ENCODE data around the gene LGALS12. TPM values are rescaled to one million over a fixed set of nuclear protein-coding genes. Genes with fewer than 3 reads are reported as not detected.

The LGALS12 gene
- total RNA-seq, 6 experiments from 2014 or later = not detected

- Mint-ChIP-seq H3K27ac (no peak overlapping the region), H3K9me3 (no peaks in the 10 kb centered on the region), H3K4me1 (ENCODE audit: low read depth) (peaks cover 5% of the 10 kb centered on the region; the same call in 1 of the 2 replicates), H3K27me3 (ENCODE audit: insufficient read depth) (peaks cover 51% of the 10 kb centered on the region), H3K36me3 (ENCODE audit: low read depth) (no peaks in the 10 kb centered on the region), H3K4me3 (no peak overlapping the region)
- no peak for TF ChIP-seq CTCF (IDR thresholded peaks at IDR 0.05)
- no peak for DNase-seq
Measured at GRCh38 chr11:63493127-63493526, 12.8 kb upstream of the LGALS12 start.

GRCh38 chr11:63494975-63495374 is 10.9 kb upstream of the LGALS12 start:
- no peak for DNase-seq
- TF ChIP-seq CTCF (IDR thresholded peaks at IDR 0.05) = no peak
- Mint-ChIP-seq H3K4me1 (ENCODE audit: low read depth) (peaks cover 5% of the 10 kb centered on the region; the same call in 1 of the 2 replicates), H3K36me3 (ENCODE audit: low read depth) (no peaks in the 10 kb centered on the region), H3K9me3 (peaks cover 8% of the 10 kb centered on the region), H3K4me3 (no peak overlapping the region), H3K27ac (no peak overlapping the region), H3K27me3 (ENCODE audit: insufficient read depth) (peaks cover 40% of the 10 kb centered on the region)

- Mint-ChIP-seq H3K4me3 (no peak overlapping the region), H3K4me1 (ENCODE audit: low read depth) (no peaks in the 10 kb centered on the region), H3K27ac (no peak overlapping the region), H3K36me3 (ENCODE audit: low read depth) (peaks cover 6% of the 10 kb centered on the region), H3K27me3 (ENCODE audit: insufficient read depth) (peaks cover 37% of the 10 kb centered on the region), H3K9me3 (peaks cover 18% of the 10 kb centered on the region)
- TF ChIP-seq CTCF (IDR thresholded peaks at IDR 0.05) = no peak
- no peak for DNase-seq
Measured at GRCh38 chr11:63499874-63500273, 6.0 kb upstream of the LGALS12 start.

GRCh38 chr11:63501236-63501635 is 4.6 kb upstream of the LGALS12 start:
- DNase-seq = no peak
- Mint-ChIP-seq H3K27me3 (ENCODE audit: insufficient read depth) (peaks cover 34% of the 10 kb centered on the region), H3K27ac (no peak overlapping the region), H3K36me3 (ENCODE audit: low read depth) (peaks cover 6% of the 10 kb centered on the region), H3K4me1 (ENCODE audit: low read depth) (no peaks in the 10 kb centered on the region), H3K4me3 (no peak overlapping the region), H3K9me3 (peaks cover 18% of the 10 kb centered on the region)
- TF ChIP-seq CTCF (IDR thresholded peaks at IDR 0.05) = no peak

- Mint-ChIP-seq H3K4me3 (no peak overlapping the region), H3K36me3 (ENCODE audit: low read depth) (peaks cover 6% of the 10 kb centered on the region), H3K9me3 (peaks cover 18% of the 10 kb centered on the region), H3K4me1 (ENCODE audit: low read depth) (no peaks in the 10 kb centered on the region), H3K27ac (no peak overlapping the region), H3K27me3 (ENCODE audit: insufficient read depth) (peaks cover 26% of the 10 kb centered on the region)
- no peak for TF ChIP-seq CTCF (IDR thresholded peaks at IDR 0.05)
- no peak for DNase-seq
Measured at GRCh38 chr11:63502252-63502820, 3.5 kb upstream of the LGALS12 start.

All from HFFc6 (cell line).